ENCODE results near the gene LRMDA. TPM values are rescaled to one million over a fixed set of nuclear protein-coding genes. Genes with fewer than 3 reads are reported as not detected.

The LRMDA gene
- total and polyA plus RNA-seq, 10 of the 15 experiments (the other 5 are each of a cell fraction or from before 2014, with no cell fraction given): 0.07 to 0.54 (median 0.29) TPM; not detected in 4

DNA sequence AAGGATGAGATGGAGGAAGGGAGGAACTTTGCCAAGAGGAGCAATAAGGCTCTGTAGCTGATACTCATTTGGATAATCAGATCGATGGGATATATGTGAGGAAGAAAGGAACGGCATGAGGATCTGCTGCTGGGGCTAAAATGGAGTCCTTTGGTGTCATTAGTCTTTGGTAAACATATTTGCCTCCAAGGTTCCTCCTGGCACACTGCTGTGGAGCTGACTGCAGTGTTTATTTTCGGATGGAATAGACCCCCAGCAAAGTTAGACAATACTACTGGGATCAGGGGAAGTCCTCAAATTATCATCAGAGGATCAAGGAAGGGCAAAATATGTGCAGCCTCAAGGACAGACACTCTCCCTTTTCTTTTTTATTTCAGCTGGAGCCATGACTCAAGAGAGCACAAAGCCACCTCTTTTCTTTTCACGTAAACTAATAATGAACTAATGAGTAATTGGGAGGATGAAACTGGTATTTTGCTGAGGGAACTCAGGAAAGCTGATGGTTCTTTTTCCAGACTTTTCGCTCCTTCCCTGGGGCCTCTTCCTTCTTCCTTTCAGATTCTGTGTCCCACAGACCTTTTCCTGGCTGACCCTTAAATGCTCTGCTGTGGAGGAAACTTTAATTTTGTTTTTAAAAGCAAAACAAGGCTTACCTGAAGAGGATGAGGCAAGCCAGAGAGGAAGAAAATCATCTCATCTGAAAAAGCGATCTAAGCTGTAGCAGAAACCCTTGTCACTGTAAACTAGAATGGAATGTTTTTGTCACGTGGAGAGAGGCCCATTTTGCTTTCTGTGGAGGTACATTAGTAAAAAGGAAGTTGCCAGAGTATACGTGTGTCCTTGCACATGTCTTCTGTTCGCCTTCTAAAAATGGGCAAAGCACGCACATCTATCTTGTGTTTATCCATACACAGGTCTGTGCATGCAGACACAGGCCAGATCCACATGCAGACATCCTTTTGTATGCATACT is 33.3 kb downstream of the LRMDA start:
- peaks cover 0 to 1% of the 10 kb centered on the region in 2 experiments; a peak in 2 of 4 replicates for H3K27me3 ChIP-seq (replicated peaks in 1 of 2; ENCODE audit: control insufficient read depth in 2 of 2, insufficient read depth in 2 of 2, low read length in 1 of 2)
- ChIA-PET RAD21 (ENCODE audit: unreplicated experiment) (interaction anchor here (1.0 kb wide), 1 partner anchor 22 kb away, joined by 3 read pairs; no protein-coding TSS in a partner anchor), CTCF (no interaction called here), POLR2A (no interaction called here), SMC1A (ENCODE audit: uncharacterized antibody, unreplicated experiment) (no interaction called here)
- no peak for TF ChIP-seq ZZZ3 (IDR thresholded peaks at IDR 0.05; ENCODE audit: control insufficient read depth, insufficient read length, low read depth)
- TF ChIP-seq CHD4 (IDR thresholded peaks at IDR 0.05): no peak
- no peak for TF ChIP-seq NRF1 (conservative IDR thresholded peaks at IDR 0.05; ENCODE audit: low read depth, low read length)
- no peak for TF ChIP-seq DPF2 (IDR thresholded peaks at IDR 0.05)
- TF ChIP-seq, protein P1, sequence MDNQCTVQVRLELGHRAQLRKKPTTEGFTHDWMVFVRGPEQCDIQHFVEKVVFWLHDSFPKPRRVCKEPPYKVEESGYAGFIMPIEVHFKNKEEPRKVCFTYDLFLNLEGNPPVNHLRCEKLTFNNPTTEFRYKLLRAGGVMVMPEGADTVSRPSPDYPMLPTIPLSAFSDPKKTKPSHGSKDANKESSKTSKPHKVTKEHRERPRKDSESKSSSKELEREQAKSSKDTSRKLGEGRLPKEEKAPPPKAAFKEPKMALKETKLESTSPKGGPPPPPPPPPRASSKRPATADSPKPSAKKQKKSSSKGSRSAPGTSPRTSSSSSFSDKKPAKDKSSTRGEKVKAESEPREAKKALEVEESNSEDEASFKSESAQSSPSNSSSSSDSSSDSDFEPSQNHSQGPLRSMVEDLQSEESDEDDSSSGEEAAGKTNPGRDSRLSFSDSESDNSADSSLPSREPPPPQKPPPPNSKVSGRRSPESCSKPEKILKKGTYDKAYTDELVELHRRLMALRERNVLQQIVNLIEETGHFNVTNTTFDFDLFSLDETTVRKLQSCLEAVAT (IDR thresholded peaks at IDR 0.05): 0 out of 2 replicates have a peak, but pooled peaks have one; percentile 32
- peak in 1 of 2 experiments; percentile 11; a peak in 1 of 4 replicates for TF ChIP-seq BHLHE40 (IDR thresholded peaks at IDR 0.05; ENCODE audit: borderline replicate concordance in 1 of 2, low read depth in 2 of 2, low read length in 1 of 2)
- TF ChIP-seq ZNF207 (IDR thresholded peaks at IDR 0.05; ENCODE audit: borderline replicate concordance): no peak
- TF ChIP-seq, protein P2, sequence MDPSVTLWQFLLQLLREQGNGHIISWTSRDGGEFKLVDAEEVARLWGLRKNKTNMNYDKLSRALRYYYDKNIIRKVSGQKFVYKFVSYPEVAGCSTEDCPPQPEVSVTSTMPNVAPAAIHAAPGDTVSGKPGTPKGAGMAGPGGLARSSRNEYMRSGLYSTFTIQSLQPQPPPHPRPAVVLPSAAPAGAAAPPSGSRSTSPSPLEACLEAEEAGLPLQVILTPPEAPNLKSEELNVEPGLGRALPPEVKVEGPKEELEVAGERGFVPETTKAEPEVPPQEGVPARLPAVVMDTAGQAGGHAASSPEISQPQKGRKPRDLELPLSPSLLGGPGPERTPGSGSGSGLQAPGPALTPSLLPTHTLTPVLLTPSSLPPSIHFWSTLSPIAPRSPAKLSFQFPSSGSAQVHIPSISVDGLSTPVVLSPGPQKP (IDR thresholded peaks at IDR 0.05; ENCODE audit: low read depth, low read length): no peak
- no peak for TF ChIP-seq SREBF2 (IDR thresholded peaks at IDR 0.05; ENCODE audit: low read length)
- no peak for TF ChIP-seq FOS (IDR thresholded peaks at IDR 0.05; ENCODE audit: borderline replicate concordance, extremely low read depth, insufficient read length)
- TF ChIP-seq EED (IDR thresholded peaks at IDR 0.05; ENCODE audit: low read depth): no peak
- TF ChIP-seq, protein P3, sequence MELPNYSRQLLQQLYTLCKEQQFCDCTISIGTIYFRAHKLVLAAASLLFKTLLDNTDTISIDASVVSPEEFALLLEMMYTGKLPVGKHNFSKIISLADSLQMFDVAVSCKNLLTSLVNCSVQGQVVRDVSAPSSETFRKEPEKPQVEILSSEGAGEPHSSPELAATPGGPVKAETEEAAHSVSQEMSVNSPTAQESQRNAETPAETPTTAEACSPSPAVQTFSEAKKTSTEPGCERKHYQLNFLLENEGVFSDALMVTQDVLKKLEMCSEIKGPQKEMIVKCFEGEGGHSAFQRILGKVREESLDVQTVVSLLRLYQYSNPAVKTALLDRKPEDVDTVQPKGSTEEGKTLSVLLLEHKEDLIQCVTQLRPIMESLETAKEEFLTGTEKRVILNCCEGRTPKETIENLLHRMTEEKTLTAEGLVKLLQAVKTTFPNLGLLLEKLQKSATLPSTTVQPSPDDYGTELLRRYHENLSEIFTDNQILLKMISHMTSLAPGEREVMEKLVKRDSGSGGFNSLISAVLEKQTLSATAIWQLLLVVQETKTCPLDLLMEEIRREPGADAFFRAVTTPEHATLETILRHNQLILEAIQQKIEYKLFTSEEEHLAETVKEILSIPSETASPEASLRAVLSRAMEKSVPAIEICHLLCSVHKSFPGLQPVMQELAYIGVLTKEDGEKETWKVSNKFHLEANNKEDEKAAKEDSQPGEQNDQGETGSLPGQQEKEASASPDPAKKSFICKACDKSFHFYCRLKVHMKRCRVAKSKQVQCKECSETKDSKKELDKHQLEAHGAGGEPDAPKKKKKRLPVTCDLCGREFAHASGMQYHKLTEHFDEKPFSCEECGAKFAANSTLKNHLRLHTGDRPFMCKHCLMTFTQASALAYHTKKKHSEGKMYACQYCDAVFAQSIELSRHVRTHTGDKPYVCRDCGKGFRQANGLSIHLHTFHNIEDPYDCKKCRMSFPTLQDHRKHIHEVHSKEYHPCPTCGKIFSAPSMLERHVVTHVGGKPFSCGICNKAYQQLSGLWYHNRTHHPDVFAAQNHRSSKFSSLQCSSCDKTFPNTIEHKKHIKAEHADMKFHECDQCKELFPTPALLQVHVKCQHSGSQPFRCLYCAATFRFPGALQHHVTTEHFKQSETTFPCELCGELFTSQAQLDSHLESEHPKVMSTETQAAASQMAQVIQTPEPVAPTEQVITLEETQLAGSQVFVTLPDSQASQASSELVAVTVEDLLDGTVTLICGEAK (IDR thresholded peaks at IDR 0.05; ENCODE audit: borderline replicate concordance): no peak
- no peak for TF ChIP-seq TBL1XR1 (IDR thresholded peaks at IDR 0.05; ENCODE audit: low read depth, low read length)
- no peak for TF ChIP-seq SMAD5 (IDR thresholded peaks at IDR 0.05; ENCODE audit: low read depth)
- no peak for TF ChIP-seq IKZF2 (IDR thresholded peaks at IDR 0.05)
- 0 out of 2 replicates have a peak, but pooled peaks have one; percentile 33 for TF ChIP-seq RAD51 (IDR thresholded peaks at IDR 0.05)
- no peak for TF ChIP-seq NR2C1 (IDR thresholded peaks at IDR 0.05)
- FAIRE-seq (no peak), DNase-seq (ENCODE audit: low read depth, low spot score) (no peak), ATAC-seq (no peak)
- intact Hi-C loops (cut with micrococcal nuclease; ENCODE audit: unreplicated experiment) (no loop called here), in situ Hi-C loops (cut with MboI) (no loop called here)
- no peaks in the 10 kb centered on the region for H4K20me1 ChIP-seq (ENCODE audit: control insufficient read depth, insufficient read depth)
- no TSS peak for BruUV-seq (replicated peaks)
- H3K4me2 ChIP-seq (ENCODE audit: control insufficient read depth, insufficient read depth): no peak overlapping the region
- no peaks in the 10 kb centered on the region for H3K4me1 ChIP-seq (ENCODE audit: control insufficient read depth, insufficient read depth, low read length)
- no peak overlapping the region for H3K4me3 ChIP-seq
- no peak overlapping the region for H3K9ac ChIP-seq (ENCODE audit: control insufficient read depth, insufficient read depth, low read length)
- no peaks in the 10 kb centered on the region for H3K9me3 ChIP-seq (replicated peaks; ENCODE audit: control insufficient read depth, insufficient read depth, low read length)
- H3K79me2 ChIP-seq (ENCODE audit: control insufficient read depth, insufficient read depth, low read length): no peaks in the 10 kb centered on the region
- WGBS (ENCODE audit: insufficient coverage, insufficient replicate concordance, low lambda C conversion rate, missing lambda C conversion rate): 39% methylated on average over 10 of the region's 10 CpGs
- H3K27ac ChIP-seq (ENCODE audit: control insufficient read depth, insufficient read depth): no peak overlapping the region
- no peaks in the 10 kb centered on the region for H3K36me3 ChIP-seq (ENCODE audit: control insufficient read depth in 2 of 2, insufficient read depth in 2 of 2, low read length in 1 of 2)
- no peak overlapping the region; the same call in 1 of the 2 replicates for H2AFZ ChIP-seq (ENCODE audit: control insufficient read depth, low read depth, low read length)

Data from GM12878 (cell line).